HG02571 (cell line): ENCODE data around the gene DHX40.
A peak's percentile ranks its signal among the peaks of the same experiment; 100 is the strongest.
"Not testable (repeated sequence)": the region's sequence is repeated elsewhere in the genome, so short reads cannot be mapped to it uniquely, and the experiment has no call there.

ENCODE experiments used
- ATAC-seq: cut with Tn5 transposase; IDR thresholded peaks from one replicate; pipeline ENCODE4 v1.9.1; 2021; ENCODE audit warnings: mild to moderate bottlenecking, moderate library complexity; ENCODE audit not compliant: unreplicated experiment

The DHX40 gene

GRCh38 chr17:59627274-59627673 lies 61.9 kb downstream of the DHX40 start:
- ATAC-seq: no peak

- ATAC-seq: no peak
These were observed 62.4 kb downstream of the DHX40 start for GRCh38 chr17:59627770-59628171.

- no peak for ATAC-seq
These were observed 63.8 kb downstream of the DHX40 start for GRCh38 chr17:59629174-59629573.

GRCh38 chr17:59631276-59631675 lies 65.9 kb downstream of the DHX40 start:
- no peak for ATAC-seq

GRCh38 chr17:59632398-59632797 lies 67.0 kb downstream of the DHX40 start:
- no peak for ATAC-seq

- no peak for ATAC-seq
These were observed 68.4 kb downstream of the DHX40 start for GRCh38 chr17:59633658-59634359.

- no peak for ATAC-seq
These were observed 69.5 kb downstream of the DHX40 start for GRCh38 chr17:59634632-59635541.

GRCh38 chr17:59637611-59638310 lies 72.4 kb downstream of the DHX40 start:
- ATAC-seq: no peak

GRCh38 chr17:59638553-59638952 lies 73.1 kb downstream of the DHX40 start:
- ATAC-seq: no peak

- ATAC-seq: peak; percentile 89
These were observed 76.5 kb downstream of the DHX40 start for GRCh38 chr17:59641799-59642484.

GRCh38 chr17:59642565-59642964 lies 77.2 kb downstream of the DHX40 start:
- no peak for ATAC-seq

- no peak for ATAC-seq
These were observed 78.0 kb downstream of the DHX40 start for GRCh38 chr17:59643159-59644140.

GRCh38 chr17:59647288-59647687 lies 81.9 kb downstream of the DHX40 start:
- ATAC-seq: no peak

- no peak for ATAC-seq
These were observed 84.5 kb downstream of the DHX40 start for GRCh38 chr17:59649886-59650285.

- no peak for ATAC-seq
These were observed 85.2 kb downstream of the DHX40 start for GRCh38 chr17:59650642-59651041.

- no peak for ATAC-seq
These were observed 85.9 kb downstream of the DHX40 start for GRCh38 chr17:59651346-59651745.

- no peak for ATAC-seq
These were observed 86.7 kb downstream of the DHX40 start for GRCh38 chr17:59652119-59652518.

GRCh38 chr17:59656624-59657023 lies 91.2 kb downstream of the DHX40 start:
- not testable (repeated sequence) for ATAC-seq
